Mesenchymal stem cell (in vitro differentiated cells and primary cell): Measurements from ENCODE around the gene SETD1A. TPM values are rescaled to one million over a fixed set of nuclear protein-coding genes. Genes with fewer than 3 reads are reported as not detected.

ENCODE experiments used
- DNase-seq: peaks from one replicate; pipeline ENCODE4 v3.0.0-alpha.2; 2013
- H2AFZ ChIP-seq: one replicate; pipeline ENCODE4 v1.6.1; 2013; ENCODE audit warnings: low read depth, mild to moderate bottlenecking, control low read depth, inconsistent platforms, low read length, moderate library complexity
- H2AK5ac ChIP-seq: 2 replicates; pipeline ENCODE4 v1.6.1; 2013; ENCODE audit warnings: low read length, moderate library complexity, mild to moderate bottlenecking, inconsistent platforms; ENCODE audit not compliant: severe bottlenecking
- H2BK120ac ChIP-seq: one replicate; pipeline ENCODE4 v1.6.1; 2013; ENCODE audit warnings: low read depth, mild to moderate bottlenecking, inconsistent platforms, low read length, moderate library complexity
- H2BK12ac ChIP-seq, 2 experiments: one replicate each; pipeline ENCODE4 v1.6.1; 2013; ENCODE audit warnings: inconsistent platforms in 2 of 2, low read length in 2 of 2, mild to moderate bottlenecking in 2 of 2, moderate library complexity in 2 of 2, control low read depth in 1 of 2
- H2BK15ac ChIP-seq: one replicate; pipeline ENCODE4 v1.6.1; 2013; ENCODE audit warnings: mild to moderate bottlenecking, low read depth, inconsistent platforms; ENCODE audit not compliant: poor library complexity, severe bottlenecking
- H2BK5ac ChIP-seq: 2 replicates; pipeline ENCODE4 v1.6.1; 2013; ENCODE audit warnings: low read depth, mild to moderate bottlenecking, low read length, control low read depth, inconsistent platforms; ENCODE audit not compliant: poor library complexity, severe bottlenecking
- H3K14ac ChIP-seq, 2 experiments: one replicate each; pipeline ENCODE4 v1.6.1; 2013; ENCODE audit warnings: inconsistent platforms in 2 of 2, low read length in 2 of 2, control low read depth in 1 of 2, mild to moderate bottlenecking in 1 of 2, moderate library complexity in 1 of 2
- H3K18ac ChIP-seq, 2 experiments: one replicate each; pipeline ENCODE4 v1.6.1; 2013; ENCODE audit warnings: inconsistent platforms in 2 of 2, low read length in 2 of 2, control low read depth in 1 of 2, low read depth in 1 of 2, mild to moderate bottlenecking in 1 of 2
- H3K23ac ChIP-seq, 2 experiments: one replicate each; pipeline ENCODE4 v1.6.1; 2013; ENCODE audit warnings: inconsistent platforms in 2 of 2, low read length in 2 of 2, mild to moderate bottlenecking in 2 of 2, moderate library complexity in 2 of 2, control low read depth in 1 of 2
- H3K27ac ChIP-seq: 2 replicates; pipeline ENCODE4 v1.5.1; 2013; ENCODE audit warnings: mild to moderate bottlenecking, moderate library complexity, low read length, control low read depth, inconsistent platforms; ENCODE audit not compliant: poor library complexity, severe bottlenecking
- H3K27me3 ChIP-seq, 2 experiments: 2 replicates each; pipeline versions ENCODE4 v1.6.1 to v1.7.0; 2013; ENCODE audit warnings: low read length in 2 of 2, mild to moderate bottlenecking in 2 of 2, moderate library complexity in 2 of 2, control low read depth in 1 of 2, inconsistent platforms in 1 of 2; ENCODE audit not compliant: control insufficient read depth in 1 of 2, insufficient read depth in 1 of 2
- H3K36me3 ChIP-seq, 2 experiments: 2 replicates each; pipeline versions ENCODE4 v1.6.1 to v1.7.0; 2013; ENCODE audit warnings: low read length in 2 of 2, control low read depth in 1 of 2, inconsistent platforms in 1 of 2, low read depth in 1 of 2, mild to moderate bottlenecking in 1 of 2; ENCODE audit not compliant: insufficient read depth in 2 of 2, control insufficient read depth in 1 of 2
- H3K4ac ChIP-seq, 2 experiments: one replicate each; pipeline ENCODE4 v1.6.1; 2013; ENCODE audit warnings: inconsistent platforms in 2 of 2, low read length in 2 of 2, mild to moderate bottlenecking in 2 of 2, moderate library complexity in 2 of 2, control low read depth in 1 of 2, low read depth in 1 of 2
- H3K4me1 ChIP-seq: 2 replicates; pipeline ENCODE4 v1.6.1; 2013; ENCODE audit warnings: low read depth, low read length, control low read depth; ENCODE audit not compliant: control insufficient read depth, insufficient read depth
- H3K4me2 ChIP-seq: 2 replicates; pipeline ENCODE4 v1.6.1; 2013; ENCODE audit warnings: low read length, mild to moderate bottlenecking, inconsistent platforms; ENCODE audit not compliant: poor library complexity, severe bottlenecking
- H3K4me3 ChIP-seq, 2 experiments: 2 replicates each; pipeline versions ENCODE4 v1.5.1 to v1.7.0; 2013; ENCODE audit warnings: low read length in 2 of 2, mild to moderate bottlenecking in 2 of 2, control low read depth in 1 of 2, low read depth in 1 of 2; ENCODE audit not compliant: insufficient read depth in 1 of 2
- H3K79me1 ChIP-seq: replicated peaks from 2 replicates; pipeline ENCODE4 v1.6.1; 2013; ENCODE audit warnings: mild to moderate bottlenecking, control low read depth, low read length, inconsistent platforms; ENCODE audit not compliant: poor library complexity, severe bottlenecking
- H3K9ac ChIP-seq: 2 replicates; pipeline ENCODE4 v1.7.0; 2013; ENCODE audit warnings: mild to moderate bottlenecking, low read length, moderate library complexity
- H3K9me3 ChIP-seq: 2 replicates; pipeline ENCODE4 v1.7.0; 2013; ENCODE audit warnings: mild to moderate bottlenecking, low read length; ENCODE audit not compliant: control insufficient read depth
- H4K8ac ChIP-seq: one replicate; pipeline ENCODE4 v1.6.1; 2013; ENCODE audit warnings: inconsistent platforms, mild to moderate bottlenecking, low read length, moderate library complexity
- H4K91ac ChIP-seq: one replicate; pipeline ENCODE4 v1.6.1; 2013; ENCODE audit warnings: mild to moderate bottlenecking, low read length, inconsistent platforms
- WGBS: methylation state at CpG from one replicate; pipeline ENCODE4 v1.1.7; 2013; ENCODE audit warnings: mixed read lengths; 5-methylcytosine and 5-hydroxymethylcytosine counted together
- small RNA-seq: library from polyadenylated mRNA; stranded (forward); fragments of <200 nt; extraction: miRNeasy Mini kit (QIAGEN cat#:217004); gene quantifications from one replicate; pipeline ENCODE3, GENCODE V24; 2013; ENCODE audit warnings: low read depth

Gene SETD1A

DNA sequence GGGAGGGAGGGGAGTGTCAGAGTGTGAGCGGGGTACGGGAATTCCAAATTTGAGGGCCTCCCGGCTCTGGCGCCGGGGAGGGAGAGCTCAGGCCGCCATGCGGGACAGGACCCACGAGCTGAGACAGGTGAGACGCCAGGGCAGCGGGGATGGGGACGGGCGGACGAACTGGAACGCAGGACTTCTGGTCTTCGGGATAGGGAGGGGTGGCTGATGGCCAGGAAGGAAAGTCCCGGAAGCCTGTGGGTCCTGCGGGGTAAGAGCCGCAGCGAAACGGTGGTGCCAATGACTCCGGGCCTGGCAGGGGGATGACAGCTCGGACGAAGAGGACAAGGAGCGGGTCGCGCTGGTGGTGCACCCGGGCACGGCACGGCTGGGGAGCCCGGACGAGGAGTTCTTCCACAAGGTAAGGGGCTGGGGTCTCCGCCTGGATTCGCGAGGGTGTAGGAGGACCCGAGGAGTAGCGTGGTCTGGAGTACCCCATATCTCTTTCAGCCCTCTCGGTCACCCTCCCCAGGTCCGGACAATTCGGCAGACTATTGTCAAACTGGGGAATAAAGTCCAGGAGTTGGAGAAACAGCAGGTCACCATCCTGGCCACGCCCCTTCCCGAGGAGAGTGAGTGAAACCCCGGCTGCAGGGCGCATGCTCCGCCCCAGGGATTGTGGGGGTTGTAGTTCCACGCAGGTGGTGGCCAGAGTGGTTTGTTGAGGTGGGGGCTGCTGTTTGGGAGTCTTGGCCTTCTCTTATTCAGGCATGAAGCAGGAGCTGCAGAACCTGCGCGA lies 76.3 kb downstream of the SETD1A start:
- peak overlapping the region in 1 of 2 experiments; percentile 90 for H3K4ac ChIP-seq
- no peak overlapping the region for H2AK5ac ChIP-seq
- H2BK120ac ChIP-seq, result no peak overlapping the region
- peak overlapping the region; percentile 97 for H3K9ac ChIP-seq
- H2BK12ac ChIP-seq, result no peak overlapping the region
- peak overlapping the region in 1 of 2 experiments; percentile 86 for H3K14ac ChIP-seq
- H3K27ac ChIP-seq, result peak overlapping the region; percentile 66
- peak overlapping the region; percentile 91 for H2BK15ac ChIP-seq
- H3K79me1 ChIP-seq, result peaks cover 25% of the 10 kb centered on the region
- no peaks in the 10 kb centered on the region for H3K27me3 ChIP-seq
- H4K91ac ChIP-seq, result peak overlapping the region; percentile 67
- DNase-seq, result peak; percentile 84
- peak overlapping the region; percentile 75 for H2AFZ ChIP-seq
- peak overlapping the region; percentile 60 to 91 for H3K23ac ChIP-seq
- peak overlapping the region; percentile 64 to 83 for H3K18ac ChIP-seq
- H4K8ac ChIP-seq, result peak overlapping the region; percentile 69
- peak overlapping the region; percentile 74 for H2BK5ac ChIP-seq
- H3K4me2 ChIP-seq, result peak overlapping the region; percentile 72
- peaks cover 23 to 39% of the 10 kb centered on the region in 2 experiments for H3K36me3 ChIP-seq
- H3K4me3 ChIP-seq, result peak overlapping the region; percentile 88 to 99
- peaks cover 5% of the 10 kb centered on the region for H3K4me1 ChIP-seq
- 2% methylated on average over 40 of the region's 47 CpGs for WGBS
- H3K9me3 ChIP-seq, result no peaks in the 10 kb centered on the region

Small RNA genes lying within 50 kb of the gene (small RNA-seq; reads per million reads assigned to genes)
- not detected for gene AC135048.1
